BLaER1 treated with 17β-estradiol and CSF1 and Interleukin-3, amounts not matched to agents 10 nM and 100 nM (cell line): ENCODE results near the gene EFCAB6.
A peak's percentile ranks its signal among the peaks of the same experiment; 100 is the strongest.

ENCODE experiments used
- H3K27ac ChIP-seq, 11 experiments: shearing (Covaris generic); formaldehyde crosslinking; 2 replicates each; pipeline ENCODE4 v1.8.1; 2022
- H3K27me3 ChIP-seq, 11 experiments: shearing (Covaris generic); formaldehyde crosslinking; 2 replicates each; pipeline ENCODE4 v1.8.1; 2022
- H3K36me3 ChIP-seq, 11 experiments: shearing (Covaris generic); formaldehyde crosslinking; 2 replicates each; pipeline ENCODE4 v1.8.1; 2022
- H3K4me1 ChIP-seq, 10 experiments: shearing (Covaris generic); formaldehyde crosslinking; 2 replicates each; pipeline ENCODE4 v1.8.1; 2022
- H3K4me2 ChIP-seq, 11 experiments: shearing (Covaris generic); formaldehyde crosslinking; 2 replicates each; pipeline ENCODE4 v1.8.1; 2022
- H3K4me3 ChIP-seq, 10 experiments: shearing (Covaris generic); formaldehyde crosslinking; 2 replicates each; pipeline ENCODE4 v1.8.1; 2022
- H3K9ac ChIP-seq, 11 experiments: shearing (Covaris generic); formaldehyde crosslinking; 2 replicates each; pipeline ENCODE4 v1.8.1; 2022
- H3K9me3 ChIP-seq, 11 experiments: shearing (Covaris generic); formaldehyde crosslinking; replicated peaks in 1 of 11; 2 replicates each; pipeline ENCODE4 v1.8.1; 2022
- H4K20me1 ChIP-seq, 11 experiments: shearing (Covaris generic); formaldehyde crosslinking; 2 replicates each; pipeline ENCODE4 v1.8.1; 2022
- Cebpa-rat ChIP-seq, 11 experiments: shearing (Covaris generic); IDR thresholded peaks; 2 replicates each; pipeline ENCODE4 v1.8.1; 2022

EFCAB6 gene

DNA sequence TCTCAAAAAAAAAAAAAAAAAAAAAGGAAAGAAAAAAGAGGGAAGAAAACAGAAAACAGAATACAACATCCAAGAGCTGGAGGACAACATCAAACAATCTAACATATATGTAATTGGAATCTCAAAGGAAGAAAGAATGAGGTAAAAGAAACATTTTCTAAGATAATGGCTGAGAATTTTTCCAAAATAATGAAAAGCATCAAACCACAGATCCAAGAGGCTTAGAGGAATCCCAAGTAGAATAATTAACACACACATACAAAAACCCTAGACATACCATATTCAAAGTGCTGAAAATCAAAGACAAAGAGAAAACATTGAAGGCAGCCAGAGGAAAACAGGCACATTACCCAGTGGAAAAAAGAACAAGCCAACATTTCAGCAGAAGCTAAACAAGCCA is 45.3 kb upstream of the EFCAB6 start:
- peaks cover 12 to 24% (median 19%) of the 10 kb centered on the region in 10 experiments for H3K4me1 ChIP-seq
- no peak overlapping the region for H3K4me3 ChIP-seq
- H4K20me1 ChIP-seq: no peaks in the 10 kb centered on the region; a peak in 2 of 22 replicates
- H3K36me3 ChIP-seq: no peaks in the 10 kb centered on the region
- no peaks in the 10 kb centered on the region for H3K27me3 ChIP-seq
- peaks cover 12 to 23% (median 19%) of the 10 kb centered on the region in 11 experiments; a peak in 21 of 22 replicates for H3K9me3 ChIP-seq
- H3K9ac ChIP-seq: no peak overlapping the region
- H3K4me2 ChIP-seq: no peak overlapping the region
- no peak overlapping the region for H3K27ac ChIP-seq
- TF ChIP-seq Cebpa-rat (IDR thresholded peaks at IDR 0.05): no peak

DNA sequence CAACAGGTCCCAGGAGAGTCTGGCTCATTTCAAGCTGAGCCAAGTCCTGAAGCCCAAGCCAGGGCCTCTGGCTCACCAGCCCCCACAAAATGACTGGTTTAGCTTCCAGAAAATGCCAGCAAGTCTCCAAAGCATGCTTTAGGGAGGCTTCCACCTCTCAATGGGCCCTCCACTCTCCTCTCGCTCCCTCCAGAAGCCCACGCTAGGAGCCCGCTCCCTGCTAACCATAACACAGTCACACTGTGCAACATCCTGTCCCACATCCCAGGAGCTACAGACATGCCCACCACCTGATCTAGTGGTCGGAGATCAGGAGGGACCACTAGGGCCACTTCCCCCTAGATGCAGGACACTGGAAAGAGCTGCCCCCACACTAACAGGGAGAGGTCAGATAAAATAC is 43.3 kb upstream of the EFCAB6 start:
- Histone ChIP-seq H3K27ac (no peak overlapping the region), H3K9me3 (peaks cover 12 to 23% (median 19%) of the 10 kb centered on the region in 11 experiments; a peak in 21 of 22 replicates), H3K9ac (no peak overlapping the region), H3K4me3 (no peak overlapping the region), H3K36me3 (no peaks in the 10 kb centered on the region), H3K4me2 (no peak overlapping the region), H4K20me1 (no peaks in the 10 kb centered on the region; a peak in 1 of 22 replicates), H3K4me1 (peaks cover 22 to 35% (median 30%) of the 10 kb centered on the region in 10 experiments), H3K27me3 (no peaks in the 10 kb centered on the region)
- TF ChIP-seq Cebpa-rat (IDR thresholded peaks at IDR 0.05): no peak

DNA sequence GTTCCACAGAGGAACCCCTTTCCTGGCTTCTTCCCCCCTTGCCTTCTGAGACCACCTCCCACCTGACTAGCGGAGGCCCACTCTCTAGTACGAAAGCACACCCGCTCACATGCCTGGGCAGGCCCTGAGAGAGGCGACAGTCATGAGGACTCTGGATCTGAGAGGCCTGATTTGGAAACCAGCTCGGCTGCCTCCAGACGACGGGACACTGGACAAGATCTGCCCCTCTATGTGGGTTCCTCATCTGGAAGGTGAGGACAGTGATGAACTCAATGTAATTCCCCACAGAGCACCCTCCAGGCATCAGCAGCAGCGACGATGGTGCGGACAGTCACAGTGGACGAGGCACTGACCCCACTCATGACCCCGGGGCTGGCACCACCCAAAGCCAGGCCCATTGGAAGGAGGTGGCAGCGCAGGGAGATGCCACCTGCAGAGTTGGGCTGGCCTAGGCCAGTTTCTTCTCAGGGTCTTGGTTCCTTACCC is 42.7 kb upstream of the EFCAB6 start:
- H3K9ac ChIP-seq: no peak overlapping the region
- H3K27ac ChIP-seq: no peak overlapping the region

DNA sequence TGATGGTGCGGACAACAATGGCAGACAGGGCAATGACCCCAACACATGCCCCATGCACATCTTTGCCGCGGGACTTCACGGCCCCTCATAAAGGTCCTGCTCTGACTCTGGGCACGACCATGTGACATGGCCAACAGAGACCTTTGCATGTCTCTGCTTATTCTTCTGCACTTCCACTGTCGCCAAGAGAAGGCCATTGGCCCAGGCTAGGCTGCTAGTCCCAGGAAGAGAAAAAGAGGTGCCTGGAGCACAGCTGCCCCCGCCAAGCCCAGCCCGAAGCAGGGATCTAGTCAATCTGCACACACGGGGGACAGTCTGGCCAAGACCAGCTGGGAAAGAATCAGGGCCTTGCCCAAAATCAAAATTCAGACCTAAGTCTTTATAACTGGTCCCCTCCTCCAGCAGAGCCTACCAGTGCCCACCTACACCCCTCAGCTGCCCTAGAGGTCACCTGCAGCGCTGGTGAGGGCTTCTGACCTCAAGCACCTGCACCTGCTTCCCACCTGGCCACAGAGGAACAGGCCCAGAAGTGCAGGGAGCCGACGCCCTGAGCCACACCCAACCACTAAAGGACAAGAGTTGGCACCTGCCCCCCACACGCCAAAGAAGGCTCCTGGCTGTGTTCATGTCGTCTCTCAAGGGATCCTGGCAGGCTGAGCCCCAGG is 42.1 kb upstream of the EFCAB6 start:
- TF ChIP-seq Cebpa-rat (IDR thresholded peaks at IDR 0.05): no peak
- H3K4me2 ChIP-seq: peak overlapping the region in 1 of 11 experiments; percentile 83; a peak in 1 of 22 replicates
- no peak overlapping the region for H3K4me3 ChIP-seq
- H3K27ac ChIP-seq: no peak overlapping the region
- H3K9ac ChIP-seq: no peak overlapping the region
- H3K4me1 ChIP-seq: peaks cover 22 to 35% (median 30%) of the 10 kb centered on the region in 10 experiments
- H3K36me3 ChIP-seq: no peaks in the 10 kb centered on the region
- H4K20me1 ChIP-seq: no peaks in the 10 kb centered on the region
- H3K9me3 ChIP-seq: peaks cover 12 to 23% (median 19%) of the 10 kb centered on the region in 11 experiments; a peak in 21 of 22 replicates
- no peaks in the 10 kb centered on the region for H3K27me3 ChIP-seq

More for the DNA sequence above, 42.7 kb upstream of the EFCAB6 start:
- Histone ChIP-seq H3K36me3 (no peaks in the 10 kb centered on the region), H3K4me2 (no peak overlapping the region), H4K20me1 (no peaks in the 10 kb centered on the region), H3K4me3 (no peak overlapping the region), H3K9me3 (peaks cover 12 to 23% (median 19%) of the 10 kb centered on the region in 11 experiments; a peak in 21 of 22 replicates), H3K4me1 (peaks cover 22 to 35% (median 30%) of the 10 kb centered on the region in 10 experiments), H3K27me3 (no peaks in the 10 kb centered on the region)
- TF ChIP-seq Cebpa-rat (IDR thresholded peaks at IDR 0.05): no peak

DNA sequence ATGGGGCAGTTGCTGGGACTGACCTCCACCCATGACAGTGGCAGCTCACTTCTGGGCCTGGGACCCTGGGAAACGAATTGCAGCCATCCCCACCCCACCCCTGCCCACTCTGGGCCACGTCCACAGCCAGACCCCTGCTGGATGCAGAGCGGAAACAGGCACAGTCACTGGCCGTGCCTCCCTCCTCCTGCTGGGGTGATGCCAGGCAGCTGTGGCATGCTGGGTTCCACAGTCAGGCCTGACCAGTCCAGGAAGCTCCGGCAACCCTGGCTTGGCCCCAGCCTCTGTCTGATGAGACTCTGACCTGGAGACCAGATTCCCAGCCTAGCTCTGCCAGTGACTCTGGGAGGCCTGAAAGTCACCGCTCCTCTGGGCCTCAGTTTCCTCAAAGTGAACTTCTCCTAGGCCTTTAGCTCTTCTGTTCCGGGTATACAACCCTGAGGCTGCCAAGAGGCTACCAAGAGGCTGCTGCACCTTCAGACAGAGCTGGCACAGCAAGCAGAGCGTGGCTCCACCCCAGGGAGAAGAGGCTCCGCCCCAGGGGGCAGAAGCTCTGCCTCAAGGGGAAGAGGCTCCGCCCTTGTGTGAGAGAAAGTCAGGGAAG is 41.3 kb upstream of the EFCAB6 start:
- peaks cover 12 to 23% (median 19%) of the 10 kb centered on the region in 11 experiments; a peak in 21 of 22 replicates for H3K9me3 ChIP-seq
- H3K9ac ChIP-seq: no peak overlapping the region
- peak overlapping the region in 4 of 11 experiments; percentile 61 to 73 (median 68); a peak in 1 of 22 replicates for H3K27ac ChIP-seq
- no peaks in the 10 kb centered on the region for H3K27me3 ChIP-seq
- peak overlapping the region; percentile 65 to 83 (median 74); a peak in 21 of 22 replicates for H3K4me2 ChIP-seq
- no peak overlapping the region for H3K4me3 ChIP-seq
- H3K36me3 ChIP-seq: no peaks in the 10 kb centered on the region
- no peaks in the 10 kb centered on the region for H4K20me1 ChIP-seq
- TF ChIP-seq Cebpa-rat (IDR thresholded peaks at IDR 0.05): no peak
- peaks cover 22 to 36% (median 28%) of the 10 kb centered on the region in 10 experiments for H3K4me1 ChIP-seq

DNA sequence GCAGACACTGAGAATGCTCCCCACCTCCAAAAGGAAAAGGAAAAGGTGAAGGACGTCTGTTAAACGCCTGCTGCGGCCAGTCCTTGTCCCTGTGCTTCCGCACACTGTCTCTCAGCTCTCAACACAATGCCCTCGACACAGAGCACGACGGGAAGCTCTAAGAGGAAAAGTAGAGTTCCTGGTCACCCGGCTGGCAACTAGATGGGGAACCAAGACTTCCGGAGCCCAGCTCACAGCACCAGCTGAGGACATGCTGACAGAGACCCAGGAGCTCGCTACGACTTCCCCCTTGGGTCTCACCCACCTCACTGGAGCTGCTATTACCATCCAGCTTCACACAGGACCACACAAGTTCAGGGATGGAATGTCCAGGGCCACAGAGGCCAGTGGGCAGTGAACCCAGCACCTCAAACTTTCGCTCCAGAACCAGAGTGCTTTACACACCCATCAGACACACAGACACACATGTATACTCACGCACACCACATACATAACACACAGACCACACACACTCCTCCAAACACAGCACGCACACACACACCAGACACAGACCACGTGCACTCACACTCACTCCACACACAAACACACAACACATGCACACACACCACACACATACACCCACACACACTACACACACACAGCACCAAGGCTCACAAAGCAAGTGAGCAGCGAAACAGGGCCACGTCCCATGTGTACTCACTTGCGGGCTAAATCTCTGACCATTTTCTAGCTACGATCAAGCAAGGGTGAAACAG is 40.6 kb upstream of the EFCAB6 start:
- peak overlapping the region; percentile 65 to 83 (median 74) for H3K4me2 ChIP-seq
- peak overlapping the region; percentile 13 to 73 (median 64); a peak in 19 of 22 replicates for H3K27ac ChIP-seq
- no peaks in the 10 kb centered on the region for H4K20me1 ChIP-seq
- TF ChIP-seq Cebpa-rat (IDR thresholded peaks at IDR 0.05): no peak
- H3K27me3 ChIP-seq: no peaks in the 10 kb centered on the region
- peak overlapping the region in 7 of 11 experiments; percentile 4 to 47 (median 42); a peak in 7 of 22 replicates for H3K9ac ChIP-seq
- H3K9me3 ChIP-seq: peaks cover 12 to 22% (median 19%) of the 10 kb centered on the region in 11 experiments; a peak in 21 of 22 replicates
- H3K36me3 ChIP-seq: no peaks in the 10 kb centered on the region
- H3K4me3 ChIP-seq: no peak overlapping the region
- H3K4me1 ChIP-seq: peaks cover 22 to 35% (median 26%) of the 10 kb centered on the region in 10 experiments

DNA sequence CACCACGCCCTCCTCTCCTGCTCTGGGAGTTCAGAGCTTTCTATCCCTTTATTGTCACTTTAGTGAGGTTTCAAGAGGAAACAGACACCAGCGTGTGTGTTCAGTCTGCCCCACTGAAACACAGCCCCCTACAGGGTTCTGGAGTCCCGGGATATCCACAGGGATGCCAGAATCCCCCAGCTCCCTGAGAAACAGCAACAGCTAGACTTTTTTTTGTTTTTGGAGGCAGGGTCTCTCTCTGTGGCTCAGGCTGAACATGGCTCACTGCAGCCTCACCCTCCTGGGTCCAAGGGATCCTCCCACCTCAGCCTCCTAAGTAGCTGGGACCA is 39.8 kb upstream of the EFCAB6 start:
- TF ChIP-seq Cebpa-rat (IDR thresholded peaks at IDR 0.05): no peak
- peak overlapping the region; percentile 65 to 83 (median 74) for H3K4me2 ChIP-seq
- no peaks in the 10 kb centered on the region for H3K27me3 ChIP-seq
- no peaks in the 10 kb centered on the region for H4K20me1 ChIP-seq
- no peaks in the 10 kb centered on the region for H3K36me3 ChIP-seq
- peaks cover 22 to 35% (median 26%) of the 10 kb centered on the region in 10 experiments for H3K4me1 ChIP-seq
- H3K9ac ChIP-seq: peak overlapping the region in 3 of 11 experiments; percentile 29 to 43 (median 42); a peak in 4 of 22 replicates
- H3K9me3 ChIP-seq: peaks cover 6 to 14% (median 11%) of the 10 kb centered on the region in 11 experiments; a peak in 21 of 22 replicates
- H3K4me3 ChIP-seq: no peak overlapping the region
- H3K27ac ChIP-seq: peak overlapping the region in 9 of 11 experiments; percentile 36 to 73 (median 69); a peak in 14 of 22 replicates

DNA sequence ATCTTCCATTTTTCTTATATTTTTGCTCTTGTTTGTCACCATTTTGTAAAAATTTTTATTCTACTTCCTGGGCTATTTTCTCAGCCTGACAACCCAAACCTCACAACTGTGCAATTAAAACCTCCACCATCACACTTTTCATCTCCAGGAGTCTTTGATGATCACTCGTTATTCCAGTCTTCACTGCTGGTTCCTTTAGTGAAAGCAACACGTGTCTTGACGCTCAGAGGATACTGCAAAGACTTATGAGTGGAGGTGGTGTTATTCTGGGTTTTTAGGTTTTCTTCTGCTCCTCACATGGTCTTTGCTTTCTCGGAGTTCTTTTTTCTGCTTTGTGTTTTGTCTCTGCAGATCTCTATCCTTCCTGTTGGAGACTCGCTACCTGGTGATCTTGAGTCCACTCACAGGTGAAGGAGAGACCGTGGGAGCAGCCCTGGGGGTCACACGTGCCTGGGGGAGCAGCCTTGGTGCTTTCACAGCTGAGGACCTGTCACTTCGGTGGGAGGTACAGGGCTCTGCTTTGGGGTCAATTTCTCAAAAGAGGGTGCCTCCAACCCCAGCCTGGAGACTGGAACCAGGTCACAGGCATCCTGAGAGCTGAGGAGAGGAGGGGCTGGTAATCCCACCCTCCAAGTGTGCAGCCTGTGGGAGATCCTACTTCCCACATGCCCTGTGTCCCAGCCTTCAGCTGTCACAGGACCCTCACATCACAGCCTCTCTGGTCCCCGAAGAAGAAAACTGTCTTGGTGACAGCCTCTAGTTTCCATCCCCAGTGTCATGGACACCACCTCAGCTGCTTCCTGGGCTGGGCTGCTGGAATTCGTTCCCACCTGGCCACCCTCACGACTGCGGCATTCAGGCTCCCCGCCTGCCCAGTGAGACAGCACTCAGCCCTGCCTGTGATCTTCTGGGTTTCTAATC is 39.2 kb upstream of the EFCAB6 start:
- Histone ChIP-seq H3K9ac (no peak overlapping the region; a peak in 1 of 22 replicates), H3K9me3 (peaks cover 0 to 7% (median 5%) of the 10 kb centered on the region in 11 experiments; a peak in 17 of 22 replicates), H3K27ac (peak overlapping the region in 6 of 11 experiments; percentile 36 to 73 (median 65); a peak in 8 of 22 replicates), H3K4me1 (peaks cover 22 to 36% (median 28%) of the 10 kb centered on the region in 10 experiments), H3K36me3 (no peaks in the 10 kb centered on the region), H3K27me3 (no peaks in the 10 kb centered on the region), H4K20me1 (no peaks in the 10 kb centered on the region), H3K4me3 (no peak overlapping the region), H3K4me2 (peak overlapping the region; percentile 65 to 83 (median 74); a peak in 20 of 22 replicates)
- no peak for TF ChIP-seq Cebpa-rat (IDR thresholded peaks at IDR 0.05)
